ENCODE data around the gene SYT5. TPM values are rescaled to one million over a fixed set of nuclear protein-coding genes. Genes with fewer than 3 reads are reported as not detected.

The SYT5 gene
- total and polyA plus RNA-seq, 2 of the 13 experiments (the other 11 are each of a cell fraction or from before 2014, with no cell fraction given) = not detected

- TF ChIP-seq ZBTB40 (IDR thresholded peaks at IDR 0.05) (no peak), ZBTB40 (CRISPR knock-in tag; IDR thresholded peaks at IDR 0.05) (no peak), ATM (IDR thresholded peaks at IDR 0.05; ENCODE audit: borderline replicate concordance) (no peak), ZNF710 (CRISPR knock-in tag; IDR thresholded peaks at IDR 0.05; ENCODE audit: borderline replicate concordance) (no peak), MIER2 (CRISPR knock-in tag; IDR thresholded peaks at IDR 0.05) (no peak), RBM22 (optimal IDR thresholded peaks at IDR 0.05; ENCODE audit: low read length) (peak; percentile 79), ZNF619 (CRISPR knock-in tag; IDR thresholded peaks at IDR 0.05) (no peak), ZNF230 (CRISPR knock-in tag; IDR thresholded peaks at IDR 0.05) (no peak), KDM5B (CRISPR knock-in tag; IDR thresholded peaks at IDR 0.05; ENCODE audit: borderline replicate concordance) (no peak), ZHX1 (CRISPR knock-in tag; IDR thresholded peaks at IDR 0.05; ENCODE audit: low read depth) (no peak), CEBPB (IDR thresholded peaks at IDR 0.05; ENCODE audit: borderline replicate concordance, low read depth, low read length) (peak; percentile 48; the same call in 1 of the 2 replicates), SP1 (IDR thresholded peaks at IDR 0.05) (no peak), SP1 (CRISPR knock-in tag; IDR thresholded peaks at IDR 0.05) (peak; percentile 93), ARHGAP35 (CRISPR knock-in tag; IDR thresholded peaks at IDR 0.05; ENCODE audit: borderline replicate concordance) (no peak), PPARG (CRISPR knock-in tag; conservative IDR thresholded peaks at IDR 0.05) (0 out of 2 replicates have a peak, but pooled peaks have one; percentile 14), ZSCAN25 (CRISPR knock-in tag; IDR thresholded peaks at IDR 0.05) (no peak), CHD2 (IDR thresholded peaks at IDR 0.05; ENCODE audit: low read depth, low read length) (peak; percentile 62; the same call in 1 of the 2 replicates)
These were observed 13.4 kb downstream of the SYT5 start, which contains the start of gene DNAAF3 (continued) for GRCh38 chr19:55166530-55167268.
